Esophagus squamous epithelium (tissue), 5 donors: Measurements from ENCODE around the gene TDRD12. TPM values are rescaled to one million over a fixed set of nuclear protein-coding genes. Genes with fewer than 3 reads are reported as not detected.

Experiments used
- DNase-seq: peaks from one replicate; lab custom pipeline; 2025; lab: John Stamatoyannopoulos, UW
- H3K27ac ChIP-seq, 4 donors: fragments of 200-600 bp; sonication (generic); one replicate each; pipeline ENCODE4 v1.5.1; 2016 to 2019; ENCODE audit warnings: mild to moderate bottlenecking in 1 of 4
- H3K27me3 ChIP-seq, 4 donors: fragments of 200-600 bp; sonication (generic); 1 replicate in 3 of 4; 2 replicates in 1 of 4; pipeline versions ENCODE4 v1.5.1 to v1.6.0; 2017 to 2021; ENCODE audit warnings: antibody characterized with exemption in 1 of 4
- H3K36me3 ChIP-seq, 3 donors: fragments of 200-600 bp; sonication (generic); one replicate each; pipeline ENCODE4 v1.5.1; 2016 to 2019
- H3K4me1 ChIP-seq, 3 donors: fragments of 200-600 bp; sonication (generic); one replicate each; pipeline ENCODE4 v1.5.1; 2017 to 2019
- H3K4me3 ChIP-seq, 4 donors: fragments of 200-600 bp; sonication (generic); 1 replicate in 3 of 4; 2 replicates in 1 of 4; pipeline ENCODE4 v1.5.1; 2016 to 2019; ENCODE audit warnings: mild to moderate bottlenecking in 2 of 4, moderate library complexity in 1 of 4
- H3K9me3 ChIP-seq, 3 donors: fragments of 200-600 bp; sonication (generic); one replicate each; pipeline ENCODE4 v1.5.1; 2016 to 2019
- POLR2A ChIP-seq, 4 donors: fragments of 450-650 bp; IDR thresholded peaks; one replicate each; pipeline ENCODE4 v1.6.1; 2017; ENCODE audit warnings: antibody characterized with exemption in 4 of 4, mild to moderate bottlenecking in 4 of 4, moderate library complexity in 3 of 4
- WGBS, 2 donors: methylation state at CpG; one replicate each; pipeline ENCODE4 v1.1.5; 2018; 5-methylcytosine and 5-hydroxymethylcytosine counted together
- intact Hi-C: fragments of 100-400 bp; cut with DNase I; formaldehyde crosslinking; loops from one replicate; pipeline ENCODE4 v1.15.0; 2022
- total RNA-seq, 4 donors: library from RNA; depleted of rRNA; stranded (reverse); fragments of >200 nt; gene quantifications; one replicate each; pipeline ENCODE4 v1.1.0, GENCODE V29; 2016
- TF ChIP-seq, protein P1 (sequence below), 6 experiments: fragments of 450-650 bp in 4 of 6; fragments of 200-600 bp in 2 of 6; sonication (generic) in 2 of 6; IDR thresholded peaks; one replicate each; pipeline ENCODE4 v1.5.1; 2016 to 2019; ENCODE audit warnings: antibody characterized with exemption in 6 of 6, mild to moderate bottlenecking in 4 of 6, moderate library complexity in 4 of 6
- donor health status: DM: yes; HTN: yes; CAD: no.

Gene TDRD12
- total RNA-seq, 4 donors from 2014 or later, result 0.18 to 1.7 (median 0.42) TPM; not detected in 1

DNA sequence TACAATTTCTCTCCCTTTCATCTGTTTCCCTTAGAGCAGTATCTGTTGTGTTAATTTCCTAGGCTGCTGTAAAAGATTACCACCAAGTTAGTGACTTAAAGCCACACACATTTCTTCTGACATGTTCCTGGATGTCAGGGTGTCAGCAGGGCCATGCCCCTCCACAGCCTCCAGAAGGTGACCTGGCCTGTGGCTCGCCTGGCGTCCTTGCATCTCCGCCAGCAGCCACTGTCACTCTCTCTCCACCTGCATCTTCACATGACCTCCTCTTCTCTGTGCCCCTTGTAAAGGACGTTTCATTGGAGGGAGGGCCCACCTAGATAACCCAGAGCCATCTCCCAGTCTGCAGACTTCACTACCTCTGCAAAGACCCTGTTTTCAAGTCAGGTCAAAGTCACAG is 88.7 kb downstream of the TDRD12 start:
- Histone ChIP-seq H3K36me3 (no peaks in the 10 kb centered on the region), H3K27ac (no peak overlapping the region), H3K27me3 (no peaks in the 10 kb centered on the region), H3K4me3 (no peak overlapping the region), H3K9me3 (no peaks in the 10 kb centered on the region), H3K4me1 (peaks cover 0 to 12% (median 0%) of the 10 kb centered on the region in 3 donors)
- 66 to 78% methylated on average over 4 of the region's 4 CpGs for WGBS, 2 donors
- DNase-seq, result no peak
- intact Hi-C loops, result no loop called here
- no peak for TF ChIP-seq POLR2A (IDR thresholded peaks at IDR 0.05)
- TF ChIP-seq, protein P1, sequence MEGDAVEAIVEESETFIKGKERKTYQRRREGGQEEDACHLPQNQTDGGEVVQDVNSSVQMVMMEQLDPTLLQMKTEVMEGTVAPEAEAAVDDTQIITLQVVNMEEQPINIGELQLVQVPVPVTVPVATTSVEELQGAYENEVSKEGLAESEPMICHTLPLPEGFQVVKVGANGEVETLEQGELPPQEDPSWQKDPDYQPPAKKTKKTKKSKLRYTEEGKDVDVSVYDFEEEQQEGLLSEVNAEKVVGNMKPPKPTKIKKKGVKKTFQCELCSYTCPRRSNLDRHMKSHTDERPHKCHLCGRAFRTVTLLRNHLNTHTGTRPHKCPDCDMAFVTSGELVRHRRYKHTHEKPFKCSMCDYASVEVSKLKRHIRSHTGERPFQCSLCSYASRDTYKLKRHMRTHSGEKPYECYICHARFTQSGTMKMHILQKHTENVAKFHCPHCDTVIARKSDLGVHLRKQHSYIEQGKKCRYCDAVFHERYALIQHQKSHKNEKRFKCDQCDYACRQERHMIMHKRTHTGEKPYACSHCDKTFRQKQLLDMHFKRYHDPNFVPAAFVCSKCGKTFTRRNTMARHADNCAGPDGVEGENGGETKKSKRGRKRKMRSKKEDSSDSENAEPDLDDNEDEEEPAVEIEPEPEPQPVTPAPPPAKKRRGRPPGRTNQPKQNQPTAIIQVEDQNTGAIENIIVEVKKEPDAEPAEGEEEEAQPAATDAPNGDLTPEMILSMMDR (IDR thresholded peaks at IDR 0.05), result no peak

DNA sequence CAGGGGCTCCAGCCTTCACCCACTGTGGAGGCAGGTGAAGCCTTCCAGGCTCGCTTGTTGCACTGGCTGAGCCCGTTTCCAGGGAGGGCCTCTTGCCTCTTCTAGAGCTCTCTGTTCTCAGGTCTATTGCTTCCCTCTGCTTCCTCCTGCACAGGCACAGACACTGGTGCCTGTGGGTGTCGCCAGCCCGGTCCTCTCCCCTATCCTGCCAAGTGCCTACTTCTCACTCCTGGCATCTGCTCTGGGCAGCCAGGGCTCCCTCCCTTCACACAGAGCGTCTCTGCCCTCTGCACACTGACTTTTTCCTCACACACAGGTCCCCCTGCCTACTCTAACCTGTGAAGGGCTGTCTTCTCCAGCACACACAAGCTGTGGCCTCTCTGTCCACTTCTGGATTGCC is 89.7 kb downstream of the TDRD12 start:
- Histone ChIP-seq H3K27me3 (no peaks in the 10 kb centered on the region), H3K4me1 (peaks cover 0 to 12% (median 0%) of the 10 kb centered on the region in 3 donors), H3K9me3 (no peaks in the 10 kb centered on the region), H3K4me3 (no peak overlapping the region), H3K27ac (no peak overlapping the region), H3K36me3 (no peaks in the 10 kb centered on the region)
- WGBS, 2 donors, result 36% methylated on average over 5 of the region's 5 CpGs
- intact Hi-C loops, result no loop called here
- DNase-seq, result no peak
- no peak for TF ChIP-seq POLR2A (IDR thresholded peaks at IDR 0.05)
- TF ChIP-seq, protein P1 (IDR thresholded peaks at IDR 0.05), result no peak

DNA sequence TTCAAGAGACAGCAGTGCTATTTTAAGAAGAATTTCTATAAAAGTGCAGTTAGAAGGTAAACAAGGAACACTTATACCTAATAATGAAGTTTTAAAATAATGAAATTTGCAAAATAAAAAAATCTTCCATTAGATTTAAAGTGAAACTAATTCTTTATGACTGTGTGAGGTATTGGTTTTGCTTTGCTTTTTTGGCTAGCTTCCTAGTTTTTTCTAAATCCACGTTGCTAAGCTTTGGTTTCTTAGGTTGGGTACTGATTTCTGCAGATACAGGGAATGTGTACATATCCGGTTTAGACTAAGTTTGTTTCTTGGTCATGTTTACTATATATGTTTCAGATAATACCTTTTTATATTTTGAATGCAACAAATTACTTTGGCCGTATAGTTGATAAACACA is 90.2 kb downstream of the TDRD12 start:
- whole genome bisulfite sequencing, 2 donors, result 21 to 34% methylated on average over 3 of the region's 3 CpGs
- H3K27ac ChIP-seq, result no peak overlapping the region
- H3K36me3 ChIP-seq, result no peaks in the 10 kb centered on the region
- peaks cover 0 to 12% (median 0%) of the 10 kb centered on the region in 3 donors for H3K4me1 ChIP-seq
- intact Hi-C loops, result no loop called here
- no peak for DNase-seq
- no peak overlapping the region for H3K4me3 ChIP-seq
- TF ChIP-seq, protein P1 (IDR thresholded peaks at IDR 0.05), result no peak
- no peak for TF ChIP-seq POLR2A (IDR thresholded peaks at IDR 0.05)
- no peaks in the 10 kb centered on the region for H3K9me3 ChIP-seq
- no peaks in the 10 kb centered on the region for H3K27me3 ChIP-seq

DNA sequence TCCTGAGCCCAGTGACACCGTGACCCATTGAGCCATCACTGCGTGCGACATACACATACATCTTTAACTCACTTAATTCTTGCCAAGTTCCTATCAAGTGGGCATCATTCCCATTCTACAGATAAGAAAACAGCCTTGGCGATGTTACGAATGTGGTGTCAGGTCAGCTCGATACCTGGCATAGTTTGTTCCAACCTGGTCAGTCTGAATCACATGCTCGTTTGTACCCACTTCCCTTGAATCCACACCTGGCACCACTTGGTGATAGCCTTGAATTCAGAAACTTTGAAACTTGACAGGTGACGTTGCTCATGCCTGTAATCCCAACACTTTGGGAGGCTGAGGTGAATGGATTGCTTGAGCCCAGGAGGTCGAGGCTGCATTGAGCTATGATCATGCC is 90.9 kb downstream of the TDRD12 start:
- WGBS, 2 donors, result 80 to 94% methylated on average over 9 of the region's 9 CpGs
- H3K36me3 ChIP-seq, result no peaks in the 10 kb centered on the region
- H3K4me3 ChIP-seq, result no peak overlapping the region
- TF ChIP-seq, protein P1 (IDR thresholded peaks at IDR 0.05), result no peak
- no peak for TF ChIP-seq POLR2A (IDR thresholded peaks at IDR 0.05)
- H3K27me3 ChIP-seq, result no peaks in the 10 kb centered on the region
- H3K9me3 ChIP-seq, result no peaks in the 10 kb centered on the region
- H3K27ac ChIP-seq, result no peak overlapping the region
- peaks cover 0 to 12% (median 0%) of the 10 kb centered on the region in 3 donors for H3K4me1 ChIP-seq
- no peak for DNase-seq
- intact Hi-C loops, result no loop called here

DNA sequence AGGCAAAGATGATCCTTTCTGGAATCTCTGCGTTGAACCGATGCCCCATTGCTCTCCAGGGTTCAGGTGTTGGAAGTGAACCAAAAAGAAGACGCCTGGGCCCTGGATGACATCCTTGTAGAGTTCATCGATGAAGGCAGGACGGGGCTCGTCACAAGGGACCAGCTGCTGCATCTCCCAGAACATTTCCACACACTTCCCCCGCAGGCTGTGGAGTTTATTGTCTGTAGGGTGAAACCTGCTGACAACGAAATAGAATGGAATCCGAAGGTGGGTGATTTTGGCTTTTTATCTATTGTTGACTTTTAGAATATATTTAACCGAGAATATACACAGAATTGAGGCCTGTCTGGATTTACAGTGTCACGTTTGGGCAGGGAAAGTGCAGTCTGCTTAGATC is 91.6 kb downstream of the TDRD12 start:
- TF ChIP-seq, protein P1 (IDR thresholded peaks at IDR 0.05), result no peak
- no peak for TF ChIP-seq POLR2A (IDR thresholded peaks at IDR 0.05)
- Histone ChIP-seq H3K9me3 (no peaks in the 10 kb centered on the region), H3K36me3 (no peaks in the 10 kb centered on the region), H3K4me1 (peaks cover 0 to 12% (median 0%) of the 10 kb centered on the region in 3 donors), H3K27ac (no peak overlapping the region), H3K4me3 (no peak overlapping the region), H3K27me3 (no peaks in the 10 kb centered on the region)
- DNase-seq, result no peak
- WGBS, 2 donors, result 29 to 55% methylated on average over 9 to 11 of the region's 11 CpGs
- intact Hi-C loops, result no loop called here
